GM23338 (cell line): Measurements from ENCODE around the gene GRID1. TPM values are rescaled to one million over a fixed set of nuclear protein-coding genes. Genes with fewer than 3 reads are reported as not detected.

Experiments used
- ATAC-seq: fragments of 200-7000 bp; cut with Tn5 transposase; 3 replicates; pipeline ENCODE4 v1.9.1; 2020
- DNase-seq: peaks from one replicate; pipeline ENCODE4 v3.0.0-alpha.2; 2015; ENCODE audit warnings: low spot score
- H2AFZ ChIP-seq: fragments of 200-600 bp; sonication (generic); 2 replicates; pipeline ENCODE4 v1.8.0; 2016; ENCODE audit warnings: antibody characterized with exemption, mild to moderate bottlenecking, moderate library complexity
- H3F3A ChIP-seq: fragments of 200-600 bp; sonication (generic); replicated peaks from 2 replicates; pipeline ENCODE4 v1.8.0; 2017; ENCODE audit warnings: antibody characterized with exemption, mixed run types, low read depth
- H3K27ac ChIP-seq: fragments of 200-600 bp; sonication (generic); 2 replicates; pipeline ENCODE4 v1.6.1; 2016; ENCODE audit warnings: low read depth
- H3K27me3 ChIP-seq: fragments of 200-600 bp; sonication (generic); 2 replicates; pipeline ENCODE4 v1.8.0; 2016; ENCODE audit warnings: mild to moderate bottlenecking, mixed run types, moderate library complexity; ENCODE audit not compliant: insufficient read depth
- H3K36me3 ChIP-seq: fragments of 200-600 bp; sonication (generic); 2 replicates; pipeline ENCODE4 v1.8.0; 2016; ENCODE audit warnings: mild to moderate bottlenecking; ENCODE audit not compliant: insufficient read depth
- H3K4me1 ChIP-seq: fragments of 200-600 bp; sonication (generic); 2 replicates; pipeline ENCODE4 v1.8.0; 2016; ENCODE audit warnings: mild to moderate bottlenecking, moderate library complexity; ENCODE audit not compliant: insufficient read depth
- H3K4me2 ChIP-seq: fragments of 200-600 bp; sonication (generic); 2 replicates; pipeline ENCODE4 v1.7.1; 2017; ENCODE audit warnings: mixed run types
- H3K4me3 ChIP-seq: fragments of 200-600 bp; sonication (generic); 2 replicates; pipeline ENCODE4 v1.6.1; 2016; ENCODE audit warnings: mixed run types
- H3K79me2 ChIP-seq: fragments of 200-600 bp; sonication (generic); replicated peaks from 2 replicates; pipeline ENCODE4 v1.8.0; 2017; ENCODE audit warnings: mild to moderate bottlenecking; ENCODE audit not compliant: insufficient read depth
- H3K9me2 ChIP-seq: fragments of 200-600 bp; sonication (generic); 2 replicates; pipeline ENCODE4 v1.8.0; 2017; ENCODE audit not compliant: insufficient read depth
- H4K20me1 ChIP-seq: fragments of 200-600 bp; sonication (generic); replicated peaks from 2 replicates; pipeline ENCODE4 v1.8.0; 2017; ENCODE audit warnings: mild to moderate bottlenecking; ENCODE audit not compliant: insufficient read depth
- H3K27ac Mint-ChIP-seq: 2 replicates; pipeline ENCODE4 v1.8.0; 2020; ENCODE audit warnings: inconsistent platforms, mild to moderate bottlenecking, moderate library complexity, mixed read lengths
- H3K27me3 Mint-ChIP-seq: 3 replicates; pipeline ENCODE4 v1.8.0; 2022; ENCODE audit warnings: low read depth, mild to moderate bottlenecking, moderate library complexity, mixed read lengths, inconsistent platforms; ENCODE audit not compliant: insufficient read depth, poor library complexity
- H3K36me3 Mint-ChIP-seq: 3 replicates; pipeline ENCODE4 v1.8.0; 2021; ENCODE audit warnings: low read depth, mild to moderate bottlenecking, inconsistent platforms, moderate library complexity, mixed read lengths
- H3K4me1 Mint-ChIP-seq: 3 replicates; pipeline ENCODE4 v1.8.0; 2020; ENCODE audit warnings: mild to moderate bottlenecking, inconsistent platforms, mixed read lengths
- H3K4me3 Mint-ChIP-seq: 3 replicates; pipeline ENCODE4 v1.8.0; 2021; ENCODE audit warnings: moderate library complexity, mild to moderate bottlenecking, inconsistent platforms, mixed read lengths
- H3K9me3 Mint-ChIP-seq: 3 replicates; pipeline ENCODE4 v1.8.0; 2020; ENCODE audit warnings: moderate library complexity, mild to moderate bottlenecking, inconsistent platforms, mixed read lengths
- CREB1 ChIP-seq: fragments of 250-450 bp; sonication (Bioruptor Pico); IDR thresholded peaks from 2 replicates; pipeline ENCODE4 v1.5.0; 2020; ENCODE audit warnings: low read depth, mild to moderate bottlenecking, moderate library complexity
- CTCF ChIP-seq, 2 experiments: fragments of 200-600 bp in 1 of 2; sonication (generic) in 1 of 2; conservative IDR thresholded peaks; 2 replicates each; pipeline versions ENCODE4 v1.5.1 to v1.6.1; 2016 to 2017; ENCODE audit warnings: antibody characterized with exemption in 2 of 2, low read depth in 2 of 2, mild to moderate bottlenecking in 2 of 2, moderate library complexity in 1 of 2
- EZH2 ChIP-seq: fragments of 200-600 bp; sonication (generic); IDR thresholded peaks from one replicate; pipeline ENCODE4 v1.8.0; 2017; ENCODE audit warnings: antibody characterized with exemption, mild to moderate bottlenecking, low read depth; ENCODE audit not compliant: unreplicated experiment
- EZH2phosphoT487 ChIP-seq: fragments of 200-600 bp; sonication (generic); IDR thresholded peaks from one replicate; pipeline ENCODE4 v1.8.1; 2018; ENCODE audit warnings: antibody characterized with exemption; ENCODE audit not compliant: unreplicated experiment
- JUNB ChIP-seq: IDR thresholded peaks from one replicate; pipeline ENCODE4 v1.6.1; 2016; ENCODE audit warnings: antibody characterized with exemption; ENCODE audit not compliant: unreplicated experiment
- NANOG ChIP-seq: IDR thresholded peaks from 2 replicates; pipeline ENCODE4 v1.6.1; 2016; ENCODE audit warnings: antibody characterized with exemption, borderline replicate concordance
- POLR2AphosphoS5 ChIP-seq: IDR thresholded peaks from 2 replicates; pipeline ENCODE4 v1.6.1; 2016; ENCODE audit warnings: antibody characterized with exemption, low read depth
- ZNF331 ChIP-seq: fragments of 250-450 bp; sonication (Bioruptor Pico); IDR thresholded peaks from 2 replicates; pipeline ENCODE4 v1.5.0; 2020; ENCODE audit warnings: low read depth, mild to moderate bottlenecking, moderate library complexity
- polyA plus RNA-seq: library from polyadenylated mRNA; unstranded; fragments of >200 nt; fragmentation: Nextera tagmentation; extraction: Ambion mirVana; gene quantifications from 2 replicates; pipeline ENCODE4 v1.2.1, GENCODE V29; 2016
- total RNA-seq: library from RNA; depleted of rRNA; stranded (reverse); fragments of >200 nt; shearing (Covaris generic); gene quantifications from 2 replicates; pipeline ENCODE4 v1.2.3, GENCODE V29; 2014
- TF ChIP-seq, protein P1 (sequence below): IDR thresholded peaks from 2 replicates; pipeline ENCODE4 v1.6.1; 2016; ENCODE audit warnings: antibody characterized with exemption
- TF ChIP-seq, protein P2 (sequence below): fragments of 250-450 bp; sonication (Bioruptor Pico); IDR thresholded peaks from 2 replicates; pipeline ENCODE4 v1.5.0; 2020; ENCODE audit warnings: mild to moderate bottlenecking, moderate library complexity
- TF ChIP-seq, protein P3 (sequence below): IDR thresholded peaks from one replicate; pipeline ENCODE4 v1.6.1; 2018; ENCODE audit warnings: antibody characterized with exemption; ENCODE audit not compliant: unreplicated experiment

GRID1 gene
- total and polyA plus RNA-seq, 2 experiments from 2014 or later = 0.14 to 0.15 TPM

DNA sequence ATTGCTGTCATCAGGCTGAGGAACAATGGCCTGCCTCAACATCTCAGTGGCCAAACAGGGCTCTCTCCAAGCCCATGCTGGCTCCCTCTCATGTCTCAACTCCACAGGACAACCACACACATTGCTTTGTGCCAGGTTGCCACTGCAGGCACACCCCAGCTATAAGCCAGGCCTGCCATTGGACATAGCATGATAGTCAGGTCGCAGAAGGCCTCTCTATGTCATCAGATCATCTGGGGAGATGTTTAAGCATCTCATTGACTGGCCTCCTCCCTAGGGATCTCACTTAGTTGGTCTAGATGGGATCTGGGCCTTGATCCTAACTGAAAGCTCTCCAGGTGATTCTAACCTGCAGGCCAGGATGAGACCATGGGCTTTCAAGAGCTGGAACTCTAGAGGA lies 257.2 kb downstream of the GRID1 start (continued):
- TF ChIP-seq CTCF (conservative IDR thresholded peaks at IDR 0.05; ENCODE audit: low read depth in 2 of 2) (no peak), JUNB (no peak), EZH2 (no peak), EZH2phosphoT487 (no peak)
- TF ChIP-seq, protein P1, sequence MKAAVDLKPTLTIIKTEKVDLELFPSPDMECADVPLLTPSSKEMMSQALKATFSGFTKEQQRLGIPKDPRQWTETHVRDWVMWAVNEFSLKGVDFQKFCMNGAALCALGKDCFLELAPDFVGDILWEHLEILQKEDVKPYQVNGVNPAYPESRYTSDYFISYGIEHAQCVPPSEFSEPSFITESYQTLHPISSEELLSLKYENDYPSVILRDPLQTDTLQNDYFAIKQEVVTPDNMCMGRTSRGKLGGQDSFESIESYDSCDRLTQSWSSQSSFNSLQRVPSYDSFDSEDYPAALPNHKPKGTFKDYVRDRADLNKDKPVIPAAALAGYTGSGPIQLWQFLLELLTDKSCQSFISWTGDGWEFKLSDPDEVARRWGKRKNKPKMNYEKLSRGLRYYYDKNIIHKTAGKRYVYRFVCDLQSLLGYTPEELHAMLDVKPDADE = no peak

DNA sequence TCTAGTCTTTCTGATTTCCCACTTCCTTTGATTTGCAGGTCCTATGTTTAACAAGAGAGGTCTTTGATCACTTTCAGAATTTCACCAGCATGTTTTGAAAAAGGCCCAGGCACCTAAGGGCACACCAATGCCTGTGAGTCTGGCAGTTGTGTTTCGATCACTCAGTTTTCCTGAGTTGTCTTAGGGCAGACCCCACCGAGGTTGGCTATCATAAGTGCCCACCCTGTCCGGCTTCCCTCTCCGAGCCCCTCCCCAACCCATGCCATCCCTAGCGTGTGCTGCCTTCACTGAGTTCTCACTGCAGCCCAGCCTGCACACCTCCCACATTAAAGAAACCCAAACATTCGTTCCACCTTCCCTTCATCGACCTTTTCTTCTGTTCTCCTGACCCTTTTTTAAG lies 257.9 kb downstream of the GRID1 start:
- H3K9me2 ChIP-seq = no peaks in the 10 kb centered on the region
- DNase-seq (no peak), ATAC-seq (no peak)
- no peak overlapping the region for H3K27ac Mint-ChIP-seq
- no peak overlapping the region for H3K4me3 ChIP-seq
- H3K27me3 ChIP-seq = no peaks in the 10 kb centered on the region
- no peak overlapping the region for H3K4me2 ChIP-seq
- H3K4me1 ChIP-seq = no peaks in the 10 kb centered on the region
- H3K4me1 Mint-ChIP-seq = no peaks in the 10 kb centered on the region
- no peak overlapping the region for H2AFZ ChIP-seq
- no peak overlapping the region for H3K4me3 Mint-ChIP-seq
- no peaks in the 10 kb centered on the region for H4K20me1 ChIP-seq
- H3K9me3 Mint-ChIP-seq = peaks cover 42% of the 10 kb centered on the region
- no peaks in the 10 kb centered on the region; the same call in 2 of the 3 replicates for H3K36me3 Mint-ChIP-seq
- peaks cover 4% of the 10 kb centered on the region for H3K27me3 Mint-ChIP-seq
- no peaks in the 10 kb centered on the region for H3K36me3 ChIP-seq
- H3F3A ChIP-seq = no peaks in the 10 kb centered on the region
- H3K79me2 ChIP-seq = no peaks in the 10 kb centered on the region
- H3K27ac ChIP-seq = no peak overlapping the region
- TF ChIP-seq, protein P2, sequence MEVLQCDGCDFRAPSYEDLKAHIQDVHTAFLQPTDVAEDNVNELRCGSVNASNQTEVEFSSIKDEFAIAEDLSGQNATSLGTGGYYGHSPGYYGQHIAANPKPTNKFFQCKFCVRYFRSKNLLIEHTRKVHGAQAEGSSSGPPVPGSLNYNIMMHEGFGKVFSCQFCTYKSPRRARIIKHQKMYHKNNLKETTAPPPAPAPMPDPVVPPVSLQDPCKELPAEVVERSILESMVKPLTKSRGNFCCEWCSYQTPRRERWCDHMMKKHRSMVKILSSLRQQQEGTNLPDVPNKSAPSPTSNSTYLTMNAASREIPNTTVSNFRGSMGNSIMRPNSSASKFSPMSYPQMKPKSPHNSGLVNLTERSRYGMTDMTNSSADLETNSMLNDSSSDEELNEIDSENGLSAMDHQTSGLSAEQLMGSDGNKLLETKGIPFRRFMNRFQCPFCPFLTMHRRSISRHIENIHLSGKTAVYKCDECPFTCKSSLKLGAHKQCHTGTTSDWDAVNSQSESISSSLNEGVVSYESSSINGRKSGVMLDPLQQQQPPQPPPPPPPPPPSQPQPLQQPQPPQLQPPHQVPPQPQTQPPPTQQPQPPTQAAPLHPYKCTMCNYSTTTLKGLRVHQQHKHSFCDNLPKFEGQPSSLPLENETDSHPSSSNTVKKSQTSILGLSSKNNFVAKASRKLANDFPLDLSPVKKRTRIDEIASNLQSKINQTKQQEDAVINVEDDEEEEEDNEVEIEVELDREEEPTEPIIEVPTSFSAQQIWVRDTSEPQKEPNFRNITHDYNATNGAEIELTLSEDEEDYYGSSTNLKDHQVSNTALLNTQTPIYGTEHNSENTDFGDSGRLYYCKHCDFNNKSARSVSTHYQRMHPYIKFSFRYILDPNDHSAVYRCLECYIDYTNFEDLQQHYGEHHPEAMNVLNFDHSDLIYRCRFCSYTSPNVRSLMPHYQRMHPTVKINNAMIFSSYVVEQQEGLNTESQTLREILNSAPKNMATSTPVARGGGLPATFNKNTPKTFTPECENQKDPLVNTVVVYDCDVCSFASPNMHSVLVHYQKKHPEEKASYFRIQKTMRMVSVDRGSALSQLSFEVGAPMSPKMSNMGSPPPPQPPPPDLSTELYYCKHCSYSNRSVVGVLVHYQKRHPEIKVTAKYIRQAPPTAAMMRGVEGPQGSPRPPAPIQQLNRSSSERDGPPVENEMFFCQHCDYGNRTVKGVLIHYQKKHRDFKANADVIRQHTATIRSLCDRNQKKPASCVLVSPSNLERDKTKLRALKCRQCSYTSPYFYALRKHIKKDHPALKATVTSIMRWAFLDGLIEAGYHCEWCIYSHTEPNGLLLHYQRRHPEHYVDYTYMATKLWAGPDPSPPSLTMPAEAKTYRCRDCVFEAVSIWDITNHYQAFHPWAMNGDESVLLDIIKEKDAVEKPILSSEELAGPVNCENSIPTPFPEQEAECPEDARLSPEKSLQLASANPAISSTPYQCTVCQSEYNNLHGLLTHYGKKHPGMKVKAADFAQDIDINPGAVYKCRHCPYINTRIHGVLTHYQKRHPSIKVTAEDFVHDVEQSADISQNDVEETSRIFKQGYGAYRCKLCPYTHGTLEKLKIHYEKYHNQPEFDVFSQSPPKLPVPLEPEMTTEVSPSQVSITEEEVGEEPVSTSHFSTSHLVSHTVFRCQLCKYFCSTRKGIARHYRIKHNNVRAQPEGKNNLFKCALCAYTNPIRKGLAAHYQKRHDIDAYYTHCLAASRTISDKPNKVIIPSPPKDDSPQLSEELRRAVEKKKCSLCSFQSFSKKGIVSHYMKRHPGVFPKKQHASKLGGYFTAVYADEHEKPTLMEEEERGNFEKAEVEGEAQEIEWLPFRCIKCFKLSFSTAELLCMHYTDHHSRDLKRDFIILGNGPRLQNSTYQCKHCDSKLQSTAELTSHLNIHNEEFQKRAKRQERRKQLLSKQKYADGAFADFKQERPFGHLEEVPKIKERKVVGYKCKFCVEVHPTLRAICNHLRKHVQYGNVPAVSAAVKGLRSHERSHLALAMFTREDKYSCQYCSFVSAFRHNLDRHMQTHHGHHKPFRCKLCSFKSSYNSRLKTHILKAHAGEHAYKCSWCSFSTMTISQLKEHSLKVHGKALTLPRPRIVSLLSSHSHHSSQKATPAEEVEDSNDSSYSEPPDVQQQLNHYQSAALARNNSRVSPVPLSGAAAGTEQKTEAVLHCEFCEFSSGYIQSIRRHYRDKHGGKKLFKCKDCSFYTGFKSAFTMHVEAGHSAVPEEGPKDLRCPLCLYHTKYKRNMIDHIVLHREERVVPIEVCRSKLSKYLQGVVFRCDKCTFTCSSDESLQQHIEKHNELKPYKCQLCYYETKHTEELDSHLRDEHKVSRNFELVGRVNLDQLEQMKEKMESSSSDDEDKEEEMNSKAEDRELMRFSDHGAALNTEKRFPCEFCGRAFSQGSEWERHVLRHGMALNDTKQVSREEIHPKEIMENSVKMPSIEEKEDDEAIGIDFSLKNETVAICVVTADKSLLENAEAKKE (CRISPR knock-in tag) = no peak
- TF ChIP-seq ZNF331 (CRISPR knock-in tag) = no peak
- no peak for TF ChIP-seq EZH2phosphoT487
- TF ChIP-seq POLR2AphosphoS5 = no peak
- TF ChIP-seq JUNB = no peak
- TF ChIP-seq, protein P1 = no peak
- TF ChIP-seq, protein P3, sequence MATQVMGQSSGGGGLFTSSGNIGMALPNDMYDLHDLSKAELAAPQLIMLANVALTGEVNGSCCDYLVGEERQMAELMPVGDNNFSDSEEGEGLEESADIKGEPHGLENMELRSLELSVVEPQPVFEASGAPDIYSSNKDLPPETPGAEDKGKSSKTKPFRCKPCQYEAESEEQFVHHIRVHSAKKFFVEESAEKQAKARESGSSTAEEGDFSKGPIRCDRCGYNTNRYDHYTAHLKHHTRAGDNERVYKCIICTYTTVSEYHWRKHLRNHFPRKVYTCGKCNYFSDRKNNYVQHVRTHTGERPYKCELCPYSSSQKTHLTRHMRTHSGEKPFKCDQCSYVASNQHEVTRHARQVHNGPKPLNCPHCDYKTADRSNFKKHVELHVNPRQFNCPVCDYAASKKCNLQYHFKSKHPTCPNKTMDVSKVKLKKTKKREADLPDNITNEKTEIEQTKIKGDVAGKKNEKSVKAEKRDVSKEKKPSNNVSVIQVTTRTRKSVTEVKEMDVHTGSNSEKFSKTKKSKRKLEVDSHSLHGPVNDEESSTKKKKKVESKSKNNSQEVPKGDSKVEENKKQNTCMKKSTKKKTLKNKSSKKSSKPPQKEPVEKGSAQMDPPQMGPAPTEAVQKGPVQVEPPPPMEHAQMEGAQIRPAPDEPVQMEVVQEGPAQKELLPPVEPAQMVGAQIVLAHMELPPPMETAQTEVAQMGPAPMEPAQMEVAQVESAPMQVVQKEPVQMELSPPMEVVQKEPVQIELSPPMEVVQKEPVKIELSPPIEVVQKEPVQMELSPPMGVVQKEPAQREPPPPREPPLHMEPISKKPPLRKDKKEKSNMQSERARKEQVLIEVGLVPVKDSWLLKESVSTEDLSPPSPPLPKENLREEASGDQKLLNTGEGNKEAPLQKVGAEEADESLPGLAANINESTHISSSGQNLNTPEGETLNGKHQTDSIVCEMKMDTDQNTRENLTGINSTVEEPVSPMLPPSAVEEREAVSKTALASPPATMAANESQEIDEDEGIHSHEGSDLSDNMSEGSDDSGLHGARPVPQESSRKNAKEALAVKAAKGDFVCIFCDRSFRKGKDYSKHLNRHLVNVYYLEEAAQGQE = no peak
- TF ChIP-seq NANOG = no peak
- no peak for TF ChIP-seq EZH2
- TF ChIP-seq CREB1 (CRISPR knock-in tag) = no peak
